Measurements from ENCODE around the gene GPSM3.
"Not testable (repeated sequence)": the region's sequence is repeated elsewhere in the genome, so short reads cannot be mapped to it uniquely, and the experiment has no call there.

GPSM3 gene

GRCh38 chr6:32192608-32193039 is at the start of gene GPSM3:
Gene GPSM3 (minus strand): TSS chr6:32192643. CDS start chr6:32192513, 130 bp downstream.
- peak; percentile 70 for DNase-seq

GRCh38 chr6:32240686-32241085 is 48.2 kb upstream of the GPSM3 start:
- no peak for DNase-seq

GRCh38 chr6:32239462-32239861 is 47.0 kb upstream of the GPSM3 start:
- DNase-seq = no peak

GRCh38 chr6:32234934-32235333 is 42.5 kb upstream of the GPSM3 start:
- no peak for DNase-seq

- DNase-seq = no peak
Measured at GRCh38 chr6:32226434-32226833, 34.0 kb upstream of the GPSM3 start.

- no peak for DNase-seq
Measured at GRCh38 chr6:32224696-32225095, 32.3 kb upstream of the GPSM3 start.

- DNase-seq = no peak
Measured at GRCh38 chr6:32223258-32224235, 31.1 kb upstream of the GPSM3 start, which contains the start of gene NOTCH4. Gene NOTCH4 (minus strand): TSS chr6:32224067. CDS start chr6:32223928, 139 bp downstream.

GRCh38 chr6:32222333-32223230 is 30.1 kb upstream of the GPSM3 start:
- no peak for DNase-seq

- DNase-seq = no peak
Measured at GRCh38 chr6:32220021-32220420, 27.6 kb upstream of the GPSM3 start.

- no peak for DNase-seq
Measured at GRCh38 chr6:32218167-32218566, 25.7 kb upstream of the GPSM3 start.

- DNase-seq = no peak
Measured at GRCh38 chr6:32216998-32217397, 24.6 kb upstream of the GPSM3 start.

GRCh38 chr6:32216285-32216684 is 23.8 kb upstream of the GPSM3 start:
- no peak for DNase-seq

- DNase-seq = no peak
Measured at GRCh38 chr6:32215617-32216016, 23.2 kb upstream of the GPSM3 start.

- DNase-seq = no peak
Measured at GRCh38 chr6:32214126-32214525, 21.7 kb upstream of the GPSM3 start.

- no peak for DNase-seq
Measured at GRCh38 chr6:32213649-32214048, 21.2 kb upstream of the GPSM3 start.

GRCh38 chr6:32212076-32212760 is 19.8 kb upstream of the GPSM3 start:
- DNase-seq = no peak

- DNase-seq = not testable (repeated sequence)
Measured at GRCh38 chr6:32211432-32211831, 19.0 kb upstream of the GPSM3 start.

GRCh38 chr6:32210191-32210601 is 17.8 kb upstream of the GPSM3 start:
- no peak for DNase-seq

GRCh38 chr6:32208996-32209395 is 16.6 kb upstream of the GPSM3 start:
- DNase-seq = no peak

GRCh38 chr6:32204268-32204715 is 11.8 kb upstream of the GPSM3 start:
- DNase-seq = no peak

GRCh38 chr6:32203426-32204267 is 11.2 kb upstream of the GPSM3 start:
- DNase-seq = no peak

- DNase-seq = no peak
Measured at GRCh38 chr6:32202186-32202585, 9.7 kb upstream of the GPSM3 start.
